NCI-H2171 (cell line): ENCODE data around the gene PNPLA6.
"Not testable (repeated sequence)": the region's sequence is repeated elsewhere in the genome, so short reads cannot be mapped to it uniquely, and the experiment has no call there.

Experiments used
- DNase-seq: peaks from one replicate; lab custom pipeline; 2025; lab: John Stamatoyannopoulos, UW

PNPLA6 gene

DNA sequence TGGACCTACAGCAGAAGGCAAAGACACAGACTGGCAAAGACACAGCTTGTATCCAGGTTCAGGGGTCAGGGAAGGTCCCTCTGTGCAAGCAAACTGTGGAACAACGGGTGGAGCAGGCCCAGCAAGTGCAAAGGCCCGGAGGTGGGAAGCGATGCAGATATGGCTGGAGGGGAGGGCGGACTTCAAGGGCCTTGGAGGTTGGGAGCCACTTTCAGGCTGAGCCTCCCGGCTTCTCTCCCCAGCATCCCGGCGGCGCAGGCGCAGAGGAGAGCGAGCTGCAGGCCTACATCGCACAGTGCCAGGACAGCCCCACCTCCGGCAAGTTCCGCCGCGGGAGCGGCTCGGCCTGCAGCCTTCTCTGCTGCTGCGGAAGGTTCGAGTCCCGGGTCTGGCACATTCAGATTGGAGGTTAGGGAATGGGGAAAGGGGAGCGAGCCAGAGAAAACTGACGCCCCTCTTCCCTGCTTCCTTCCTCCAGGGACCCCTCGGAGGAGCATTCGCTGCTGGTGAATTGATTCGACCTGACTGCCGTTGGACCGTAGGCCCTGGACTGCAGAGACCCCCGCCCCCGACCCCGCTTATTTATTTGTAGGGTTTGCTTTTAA lies 2.1 kb upstream of the PNPLA6 start:
- DNase-seq: no peak

DNA sequence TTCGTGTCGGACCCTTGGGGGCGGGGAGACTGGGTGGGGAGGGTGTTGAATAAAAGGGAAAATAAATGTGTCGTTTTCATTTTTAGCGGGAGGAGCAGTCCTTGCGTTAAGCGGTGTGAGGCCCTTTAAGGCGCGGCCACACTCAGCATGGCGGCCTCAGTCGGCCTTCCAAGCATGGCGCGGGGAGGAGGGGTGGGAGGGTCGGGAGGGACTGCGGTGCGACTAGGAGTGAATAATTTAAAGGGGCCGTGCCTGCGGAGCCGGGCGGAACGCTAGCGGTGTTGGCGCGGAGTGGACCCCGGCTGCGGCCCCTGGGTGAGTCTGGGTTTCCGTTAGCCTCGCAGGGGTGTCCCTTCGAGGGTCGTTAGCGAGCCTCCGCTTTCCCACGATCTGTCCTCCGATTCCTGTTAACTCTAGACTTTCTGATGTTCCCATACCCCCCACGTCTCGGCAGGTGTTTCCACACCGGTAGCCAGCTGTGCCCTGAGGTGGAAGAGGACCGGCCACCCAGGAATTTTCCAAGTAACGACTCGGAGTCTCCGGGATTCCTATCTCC lies 1.5 kb upstream of the PNPLA6 start:
- DNase-seq: peak; percentile 75

- DNase-seq: peak; percentile 16
These were observed 928 bp upstream of the PNPLA6 start for GRCh38 chr19:7534531-7535046.

DNA sequence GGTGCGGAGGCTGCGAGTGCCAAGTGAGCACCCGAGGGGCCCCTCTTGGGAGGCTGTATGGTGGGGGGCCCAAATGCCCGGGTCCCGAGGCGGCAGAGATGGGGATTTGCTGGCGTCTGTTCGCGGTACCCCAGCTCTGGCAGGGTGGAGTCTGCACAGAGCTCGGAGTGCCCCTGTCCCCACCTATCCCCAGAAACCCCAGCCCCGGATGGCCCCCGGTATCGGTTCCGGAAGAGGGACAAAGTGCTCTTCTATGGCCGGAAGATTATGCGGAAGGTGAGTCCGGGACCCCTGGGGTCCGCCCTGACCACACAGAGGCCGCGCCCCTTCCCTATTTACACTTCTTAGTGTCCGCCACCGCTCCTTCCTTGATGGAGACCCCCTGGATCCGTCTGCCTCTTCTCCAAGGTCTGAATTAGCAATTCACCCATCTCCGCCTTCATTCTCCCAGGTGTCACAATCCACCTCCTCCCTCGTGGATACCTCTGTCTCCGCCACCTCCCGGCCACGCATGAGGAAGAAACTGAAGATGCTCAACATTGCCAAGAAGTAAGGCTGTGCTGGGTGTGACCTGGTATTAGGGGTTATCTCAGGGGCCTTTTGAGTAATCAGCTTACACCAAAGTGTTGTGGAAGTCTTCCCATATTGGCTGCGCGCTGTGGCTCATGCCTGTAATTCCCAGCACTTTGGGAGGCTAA lies 630 bp downstream of the PNPLA6 start:
- DNase-seq: no peak

GRCh38 chr19:7538990-7539389 lies 3.5 kb downstream of the PNPLA6 start:
- DNase-seq: not testable (repeated sequence)

DNA sequence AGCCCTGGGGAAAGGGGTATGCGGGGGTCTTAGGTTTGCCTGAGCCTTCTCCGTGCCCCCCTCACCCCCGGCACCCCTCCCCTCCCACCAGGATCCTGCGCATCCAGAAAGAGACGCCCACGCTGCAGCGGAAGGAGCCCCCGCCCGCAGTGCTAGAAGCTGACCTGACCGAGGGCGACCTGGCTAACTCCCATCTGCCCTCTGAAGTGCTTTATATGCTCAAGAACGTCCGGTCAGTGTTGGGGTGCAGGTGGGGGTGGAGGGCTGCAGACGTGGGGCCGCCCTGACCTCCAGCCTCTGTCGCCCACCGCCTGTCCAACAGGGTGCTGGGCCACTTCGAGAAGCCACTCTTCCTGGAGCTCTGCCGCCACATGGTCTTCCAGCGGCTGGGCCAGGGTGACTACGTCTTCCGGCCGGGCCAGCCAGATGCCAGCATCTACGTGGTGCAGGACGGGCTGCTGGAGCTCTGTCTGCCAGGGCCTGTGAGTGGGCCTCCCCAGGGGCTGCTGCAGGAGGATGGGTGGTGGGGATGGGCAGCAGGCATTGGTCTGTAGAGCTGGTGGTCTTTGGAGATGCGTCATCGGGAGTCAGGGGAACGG lies 4.4 kb downstream of the PNPLA6 start:
- no peak for DNase-seq

DNA sequence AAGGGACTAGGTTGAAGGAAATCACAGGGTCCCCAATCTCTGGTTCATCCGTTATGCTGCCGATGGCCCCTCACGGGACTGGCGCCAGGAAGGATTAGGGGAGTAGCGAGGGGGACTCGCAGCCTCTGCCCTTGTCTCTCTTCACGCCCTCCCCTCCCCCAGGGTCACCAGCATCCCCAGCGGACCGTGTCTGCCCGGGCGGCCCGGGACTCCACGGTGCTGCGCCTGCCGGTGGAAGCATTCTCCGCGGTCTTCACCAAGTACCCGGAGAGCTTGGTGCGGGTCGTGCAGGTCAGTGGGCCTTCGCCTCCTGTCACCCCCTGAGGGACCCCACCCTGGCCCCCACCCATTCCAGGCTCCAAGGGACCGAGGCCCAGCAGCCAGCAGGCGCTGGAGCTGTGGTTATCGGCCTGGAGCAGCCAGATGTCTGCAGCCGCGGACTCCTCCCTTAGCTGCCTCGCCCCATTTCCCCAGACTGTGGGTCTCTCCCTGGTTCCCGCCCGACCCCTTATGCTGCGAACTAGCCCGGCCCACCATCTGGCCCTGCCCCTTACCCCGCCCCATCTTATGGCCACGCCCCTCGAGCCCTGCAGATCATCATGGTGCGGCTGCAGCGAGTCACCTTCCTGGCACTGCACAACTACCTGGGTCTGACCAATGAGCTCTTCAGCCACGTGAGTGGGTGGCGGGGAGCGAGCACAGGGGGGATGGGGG lies 5.4 kb downstream of the PNPLA6 start:
- DNase-seq: no peak

DNA sequence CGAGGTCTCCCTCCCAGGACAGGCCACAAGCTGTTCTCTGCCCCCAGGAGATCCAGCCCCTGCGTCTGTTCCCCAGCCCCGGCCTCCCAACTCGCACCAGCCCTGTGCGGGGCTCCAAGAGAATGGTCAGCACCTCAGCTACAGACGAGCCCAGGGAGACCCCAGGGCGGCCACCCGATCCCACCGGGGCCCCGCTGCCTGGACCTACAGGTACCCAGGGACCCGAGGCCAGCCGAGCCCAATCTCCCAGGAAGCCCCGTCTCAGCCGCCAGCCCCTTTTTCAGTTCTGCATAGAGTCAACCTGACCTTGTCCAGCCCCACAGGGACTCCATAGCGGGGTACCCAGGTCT lies 5.9 kb downstream of the PNPLA6 start:
- DNase-seq: no peak

GRCh38 chr19:7541828-7542443 lies 6.4 kb downstream of the PNPLA6 start:
- no peak for DNase-seq

GRCh38 chr19:7542556-7543348 lies 7.2 kb downstream of the PNPLA6 start:
- DNase-seq: no peak

DNA sequence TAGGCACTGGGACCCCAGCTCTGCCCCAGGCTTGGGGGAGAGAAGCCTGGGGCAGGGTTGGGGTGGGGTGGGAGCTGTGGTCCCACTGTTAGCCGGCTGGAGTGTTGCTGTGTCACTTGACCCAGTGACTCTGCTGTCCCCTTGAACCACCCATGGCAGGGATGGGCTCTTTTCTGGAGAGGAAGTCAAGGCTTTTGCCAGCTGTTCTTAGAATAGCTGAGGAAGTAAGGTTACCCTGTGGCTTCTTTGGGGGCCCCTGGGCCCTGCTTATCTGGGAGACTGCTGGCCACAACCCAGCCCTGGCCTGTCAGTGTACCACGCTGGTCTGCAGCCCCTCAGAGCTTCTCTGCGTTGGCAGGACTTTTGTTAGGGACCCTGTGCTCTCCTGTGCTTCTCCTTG lies 9.1 kb downstream of the PNPLA6 start:
- no peak for DNase-seq

DNA sequence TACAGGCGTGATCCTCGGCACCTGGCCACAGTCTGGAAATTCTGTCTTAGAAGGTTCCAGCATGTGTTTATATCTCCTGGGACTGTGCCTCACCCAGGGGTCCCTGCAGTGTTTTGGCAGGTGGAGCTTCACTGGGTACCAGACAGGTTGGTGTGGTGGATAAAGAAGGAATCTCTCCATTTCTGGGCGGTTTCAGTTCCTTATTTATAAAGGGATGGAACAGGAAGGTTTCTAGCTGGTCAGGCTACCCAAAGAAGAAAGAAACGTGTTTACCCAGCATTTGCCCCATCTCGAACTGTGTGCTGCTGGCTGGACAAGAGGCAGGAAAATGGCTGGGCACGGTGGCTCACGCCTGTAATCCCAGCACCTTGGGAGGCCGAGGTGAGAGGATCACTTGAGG lies 9.8 kb downstream of the PNPLA6 start:
- no peak for DNase-seq

- DNase-seq: no peak
These were observed 10.4 kb downstream of the PNPLA6 start for GRCh38 chr19:7545904-7546303.

DNA sequence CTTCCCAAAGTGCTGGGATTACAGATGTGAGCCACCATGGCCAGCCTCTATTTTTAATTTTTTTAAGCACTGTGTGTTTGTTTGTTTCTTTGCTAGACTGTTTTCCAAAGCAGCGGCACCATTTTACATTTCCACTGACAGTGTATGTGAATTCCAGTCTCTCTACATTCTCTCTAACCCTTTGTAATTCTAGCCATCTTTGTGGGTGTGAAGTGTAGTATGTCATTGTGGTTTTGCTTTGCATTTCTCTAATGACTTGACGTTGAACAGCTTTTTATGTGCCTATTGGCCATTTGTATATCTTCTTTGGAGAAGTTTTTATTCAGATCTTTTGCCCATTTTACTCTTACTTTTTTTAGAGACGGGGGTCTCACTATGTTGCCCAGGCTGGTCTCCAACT lies 11.6 kb downstream of the PNPLA6 start:
- DNase-seq: no peak

DNA sequence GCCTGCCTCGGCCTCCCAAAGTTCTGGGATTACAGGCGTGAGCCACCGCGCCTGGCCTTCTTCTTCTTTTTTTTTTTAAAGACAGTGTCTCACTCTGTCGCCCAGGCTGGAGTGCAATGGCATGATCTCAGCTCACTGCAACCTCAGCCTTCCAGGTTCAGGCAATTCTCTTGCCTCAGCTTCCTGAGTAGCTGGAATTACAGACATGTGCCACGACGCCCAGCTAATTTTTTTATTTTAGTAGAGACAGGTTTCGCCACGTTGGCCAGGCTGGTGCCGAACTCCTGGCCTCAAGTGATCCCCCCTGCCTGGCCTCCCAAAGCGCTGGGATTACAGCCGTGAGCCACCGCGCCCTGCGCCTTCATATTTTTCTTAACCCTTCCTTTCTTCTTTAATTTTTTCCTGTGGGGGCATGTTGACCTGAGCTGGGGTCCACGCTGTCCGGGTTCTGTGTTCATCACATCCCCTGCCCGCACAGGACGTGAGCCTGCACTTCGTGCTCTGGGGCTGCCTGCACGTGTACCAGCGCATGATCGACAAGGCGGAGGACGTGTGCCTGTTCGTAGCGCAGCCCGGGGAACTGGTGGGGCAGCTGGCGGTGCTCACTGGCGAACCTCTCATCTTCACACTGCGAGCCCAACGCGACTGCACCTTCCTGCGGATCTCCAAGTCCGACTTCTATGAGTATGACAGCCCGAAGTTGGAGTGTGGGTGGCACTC lies 14.1 kb downstream of the PNPLA6 start:
- no peak for DNase-seq

DNA sequence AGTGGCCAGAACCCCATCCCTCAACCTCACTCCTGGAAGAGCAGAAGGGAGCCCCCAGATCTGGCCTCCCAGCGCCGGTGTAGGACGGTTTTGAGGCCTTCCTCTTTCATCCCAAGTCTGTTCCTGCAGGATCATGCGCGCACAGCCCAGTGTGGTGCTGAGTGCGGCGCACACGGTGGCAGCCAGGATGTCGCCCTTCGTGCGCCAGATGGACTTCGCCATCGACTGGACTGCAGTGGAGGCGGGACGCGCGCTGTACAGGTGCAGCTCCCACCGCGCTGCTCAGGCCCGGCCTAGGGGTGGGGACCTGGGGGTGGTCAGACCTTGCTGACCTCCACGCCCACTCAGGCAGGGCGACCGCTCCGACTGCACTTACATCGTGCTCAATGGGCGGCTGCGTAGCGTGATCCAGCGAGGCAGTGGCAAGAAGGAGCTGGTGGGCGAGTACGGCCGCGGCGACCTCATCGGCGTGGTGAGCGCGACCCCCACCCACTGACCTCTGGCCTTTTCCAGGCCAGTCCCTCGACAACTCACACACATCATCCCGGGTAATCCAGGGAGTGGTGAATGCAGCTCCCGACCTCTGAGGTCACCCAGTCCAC lies 14.8 kb downstream of the PNPLA6 start:
- DNase-seq: no peak

DNA sequence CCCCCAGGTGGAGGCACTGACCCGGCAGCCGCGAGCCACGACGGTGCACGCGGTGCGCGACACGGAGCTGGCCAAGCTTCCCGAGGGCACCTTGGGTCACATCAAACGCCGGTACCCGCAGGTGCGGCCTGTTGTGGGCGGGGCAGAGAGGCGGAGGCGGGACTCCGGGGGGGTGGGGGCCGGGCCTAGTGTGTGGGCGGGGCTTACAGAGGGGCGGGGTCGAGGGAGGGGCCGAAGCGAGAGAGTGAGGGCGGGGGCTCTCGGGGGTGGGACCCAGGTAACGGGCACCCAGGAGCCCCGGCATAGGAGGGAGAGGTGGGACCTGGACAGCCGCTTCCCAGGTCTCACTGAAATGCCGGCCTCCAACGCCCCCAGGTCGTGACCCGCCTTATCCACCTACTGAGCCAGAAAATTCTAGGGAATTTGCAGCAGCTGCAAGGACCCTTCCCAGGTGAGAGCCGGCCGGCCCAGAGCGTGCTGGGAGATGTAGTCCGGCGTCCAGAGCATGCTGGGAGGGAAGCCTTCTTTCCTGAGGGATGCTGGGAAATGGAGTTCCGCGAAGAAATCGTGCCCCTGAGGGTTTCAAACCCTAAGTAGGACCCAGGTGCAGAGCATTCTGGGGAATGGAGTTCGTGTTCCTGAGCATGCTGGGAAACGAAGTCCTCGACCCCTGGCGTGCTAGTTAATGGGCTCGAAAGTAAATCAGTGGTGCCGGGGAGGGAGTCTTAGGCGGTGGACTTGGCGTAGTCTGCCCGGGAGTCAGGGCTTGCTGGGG lies 15.7 kb downstream of the PNPLA6 start:
- peak; percentile 96 for DNase-seq

DNA sequence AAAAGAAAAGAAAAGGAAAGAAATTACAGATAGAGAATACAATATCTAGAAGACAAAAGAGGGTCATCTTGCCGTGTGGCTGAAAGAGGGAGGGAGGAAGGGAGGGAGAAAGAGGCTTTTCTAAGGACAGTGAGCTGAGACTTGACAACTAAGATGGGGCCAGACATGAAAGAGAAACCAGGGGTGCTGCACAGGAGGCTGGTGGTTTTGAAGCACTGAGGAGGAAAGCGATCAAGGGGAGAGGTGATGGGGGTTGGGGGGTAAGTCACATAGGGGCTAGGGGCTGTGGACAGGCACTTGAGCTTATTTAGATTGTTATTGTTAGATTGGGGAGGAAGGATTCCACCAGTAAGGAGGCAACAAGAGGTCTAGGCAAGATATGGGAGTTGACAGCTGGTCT lies 17.3 kb downstream of the PNPLA6 start:
- no peak for DNase-seq

DNA sequence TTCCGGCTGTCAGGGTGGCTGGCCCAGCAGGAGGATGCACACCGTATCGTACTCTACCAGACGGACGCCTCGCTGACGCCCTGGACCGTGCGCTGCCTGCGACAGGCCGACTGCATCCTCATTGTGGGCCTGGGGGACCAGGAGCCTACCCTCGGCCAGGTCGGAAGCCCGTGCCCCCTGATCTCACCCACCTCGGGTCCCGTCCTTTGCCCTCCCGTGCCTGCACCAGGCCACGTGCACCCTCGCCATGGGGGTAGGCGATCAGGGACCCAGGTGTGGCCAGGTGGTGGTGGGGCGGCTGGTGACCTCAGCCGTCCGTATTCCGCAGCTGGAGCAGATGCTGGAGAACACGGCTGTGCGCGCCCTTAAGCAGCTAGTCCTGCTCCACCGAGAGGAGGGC lies 19.0 kb downstream of the PNPLA6 start:
- no peak for DNase-seq
